H1 (cell line): ENCODE data around the gene OR10J5. TPM values are rescaled to one million over a fixed set of nuclear protein-coding genes. Genes with fewer than 3 reads are reported as not detected.

ENCODE experiments used
- CTCF ChIA-PET: fragments of 300-600 bp; sonication (Branson Sonifier 250); formaldehyde crosslinking; loops from one replicate; lab custom pipeline; 2021; ENCODE audit not compliant: partially characterized antibody; lab: Charles Lee
- POLR2A ChIA-PET: fragments of 300-600 bp; sonication (Branson Sonifier 250); formaldehyde crosslinking; loops from one replicate; lab custom pipeline; 2021; ENCODE audit warnings: inconsistent platforms; ENCODE audit not compliant: partially characterized antibody; lab: Charles Lee
- DNase-seq, 2 experiments: peaks; one replicate each; pipeline versions ENCODE4 v3.0.0 to v3.0.0-alpha.2; 2010 to 2022; ENCODE audit warnings: low spot score in 2 of 2, low read depth in 1 of 2, mixed read lengths in 1 of 2
- FAIRE-seq: peaks from 2 replicates; lab custom pipeline; 2011; peaks lifted over from hg19 to GRCh38; lab: Jason Lieb, UNC
- H2AFZ ChIP-seq: 2 replicates; pipeline ENCODE4 v1.8.1; 2012; ENCODE audit warnings: low read length, inconsistent platforms
- H2AK5ac ChIP-seq: 2 replicates; pipeline ENCODE4 v1.6.1; 2013; ENCODE audit warnings: low read depth, low read length
- H2BK120ac ChIP-seq: replicated peaks from 2 replicates; pipeline ENCODE3; 2013; ENCODE audit warnings: low read depth, low read length, inconsistent platforms
- H2BK12ac ChIP-seq: 2 replicates; pipeline ENCODE4 v1.6.1; 2013; ENCODE audit warnings: low read depth, low read length
- H2BK15ac ChIP-seq: 2 replicates; pipeline ENCODE4 v1.6.1; 2013; ENCODE audit warnings: low read length
- H2BK20ac ChIP-seq: 2 replicates; pipeline ENCODE4 v1.6.1; 2013; ENCODE audit warnings: low read length
- H2BK5ac ChIP-seq: 2 replicates; pipeline ENCODE4 v1.6.1; 2013; ENCODE audit warnings: low read depth, low read length
- H3K14ac ChIP-seq: 2 replicates; pipeline ENCODE4 v1.6.1; 2013; ENCODE audit warnings: inconsistent platforms; ENCODE audit not compliant: insufficient read length
- H3K18ac ChIP-seq: 2 replicates; pipeline ENCODE4 v1.6.1; 2013; ENCODE audit warnings: low read length; ENCODE audit errors: extremely low read depth
- H3K23ac ChIP-seq: 2 replicates; pipeline ENCODE4 v1.6.1; 2013; ENCODE audit warnings: inconsistent platforms; ENCODE audit not compliant: insufficient read length
- H3K23me2 ChIP-seq: 2 replicates; pipeline ENCODE4 v1.6.1; 2013; ENCODE audit warnings: low read depth, low read length
- H3K27ac ChIP-seq: 2 replicates; pipeline ENCODE4 v1.6.1; 2011; ENCODE audit warnings: low read depth, low read length, inconsistent platforms
- H3K27me3 ChIP-seq, 4 experiments: replicated peaks in 1 of 4; 1 replicate in 1 of 4; 2 replicates in 3 of 4; pipeline versions ENCODE4 v1.6.1 to v1.8.1; 2011 to 2013; ENCODE audit warnings: low read length in 3 of 4, mild to moderate bottlenecking in 3 of 4, inconsistent platforms in 2 of 4, mixed read lengths in 2 of 4, moderate library complexity in 1 of 4; ENCODE audit not compliant: control insufficient read depth in 3 of 4, insufficient read depth in 3 of 4; ENCODE audit errors: extremely low read depth in 1 of 4
- H3K36me3 ChIP-seq, 4 experiments: 2 replicates each; pipeline versions ENCODE4 v1.6.1 to v1.8.1; 2011 to 2013; ENCODE audit warnings: mild to moderate bottlenecking in 4 of 4, low read length in 3 of 4, moderate library complexity in 2 of 4, control low read depth in 1 of 4, inconsistent platforms in 1 of 4; ENCODE audit not compliant: insufficient read depth in 4 of 4, control insufficient read depth in 2 of 4
- H3K4ac ChIP-seq: replicated peaks from 2 replicates; pipeline ENCODE3; 2013; ENCODE audit warnings: low read length, low read depth, mixed read lengths, inconsistent platforms; ENCODE audit not compliant: insufficient read length
- H3K4me1 ChIP-seq, 4 experiments: replicated peaks in 1 of 4; 1 replicate in 1 of 4; 2 replicates in 3 of 4; pipeline versions ENCODE4 v1.6.1 to v1.8.1; 2011 to 2013; ENCODE audit warnings: low read length in 3 of 4, inconsistent platforms in 2 of 4, mixed read lengths in 1 of 4; ENCODE audit not compliant: insufficient read depth in 4 of 4, control insufficient read depth in 3 of 4
- H3K4me2 ChIP-seq, 2 experiments: 2 replicates each; pipeline versions ENCODE4 v1.6.1 to v1.8.1; 2011 to 2013; ENCODE audit warnings: low read depth in 2 of 2, low read length in 2 of 2, control low read depth in 1 of 2, inconsistent platforms in 1 of 2, mild to moderate bottlenecking in 1 of 2; ENCODE audit not compliant: insufficient read depth in 1 of 2
- H3K4me3 ChIP-seq, 4 experiments: fragments of 200-600, 300-600 bp in 1 of 4; sonication (generic), shearing (Covaris generic), sonication (Bioruptor Twin) in 1 of 4; 2 replicates each; pipeline versions ENCODE4 v1.5.1 to v1.8.1; 2011 to 2016; ENCODE audit warnings: low read length in 4 of 4, low read depth in 3 of 4, control low read depth in 2 of 4, inconsistent platforms in 2 of 4, mild to moderate bottlenecking in 2 of 4, mixed read lengths in 1 of 4, moderate library complexity in 1 of 4; ENCODE audit not compliant: insufficient read depth in 2 of 4; ENCODE audit errors: extremely low read depth in 1 of 4
- H3K56ac ChIP-seq: replicated peaks from 2 replicates; pipeline ENCODE3; 2013; ENCODE audit warnings: low read depth, mild to moderate bottlenecking, mixed read lengths, low read length, inconsistent platforms; ENCODE audit not compliant: insufficient read length
- H3K79me1 ChIP-seq: 2 replicates; pipeline ENCODE4 v1.6.1; 2013; ENCODE audit warnings: low read depth, low read length, control low read depth
- H3K79me2 ChIP-seq, 2 experiments: 2 replicates each; pipeline versions ENCODE4 v1.6.1 to v1.8.1; 2012 to 2013; ENCODE audit warnings: low read length in 2 of 2, mild to moderate bottlenecking in 2 of 2, inconsistent platforms in 1 of 2; ENCODE audit not compliant: insufficient read depth in 2 of 2, control insufficient read depth in 1 of 2
- H3K9ac ChIP-seq, 4 experiments: replicated peaks in 1 of 4; 1 replicate in 1 of 4; 2 replicates in 3 of 4; pipeline versions ENCODE4 v1.6.1 to v1.8.1; 2011 to 2013; ENCODE audit warnings: low read depth in 3 of 4, low read length in 3 of 4, control low read depth in 2 of 4, mild to moderate bottlenecking in 2 of 4, moderate library complexity in 2 of 4, inconsistent platforms in 1 of 4; ENCODE audit errors: extremely low read depth in 1 of 4
- H3K9me3 ChIP-seq, 2 experiments: 2 replicates each; pipeline versions ENCODE4 v1.6.1 to v1.8.1; 2012 to 2013; ENCODE audit warnings: mild to moderate bottlenecking in 2 of 2, moderate library complexity in 2 of 2, control low read depth in 1 of 2, inconsistent platforms in 1 of 2, low read depth in 1 of 2, low read length in 1 of 2, mixed read lengths in 1 of 2; ENCODE audit not compliant: insufficient read depth in 2 of 2
- H4K20me1 ChIP-seq, 2 experiments: replicated peaks in 1 of 2; 2 replicates each; pipeline versions ENCODE3 to v1.8.1; 2011 to 2013; ENCODE audit warnings: inconsistent platforms in 2 of 2, low read length in 2 of 2, mild to moderate bottlenecking in 1 of 2; ENCODE audit not compliant: insufficient read depth in 2 of 2, control insufficient read depth in 1 of 2
- H4K5ac ChIP-seq: 2 replicates; pipeline ENCODE4 v1.6.1; 2013; ENCODE audit warnings: low read length, low read depth, mixed read lengths, inconsistent platforms; ENCODE audit not compliant: insufficient read length
- H4K8ac ChIP-seq: 2 replicates; pipeline ENCODE4 v1.8.0; 2013; ENCODE audit warnings: mild to moderate bottlenecking, moderate library complexity, low read length, inconsistent platforms; ENCODE audit not compliant: insufficient read depth; ENCODE audit errors: extremely low read depth
- H4K91ac ChIP-seq: replicated peaks from 2 replicates; pipeline ENCODE3; 2013; ENCODE audit warnings: low read length, mixed read lengths, inconsistent platforms; ENCODE audit not compliant: insufficient read length
- NRF1 ChIP-seq: IDR thresholded peaks from 2 replicates; pipeline ENCODE4 v1.6.1; 2011; ENCODE audit warnings: mild to moderate bottlenecking, low read depth, low read length, improper control_type of control experiment
- POLR2AphosphoS5 ChIP-seq: IDR thresholded peaks from 2 replicates; pipeline ENCODE4 v1.6.1; 2011; ENCODE audit warnings: low read depth, low read length
- TAF7 ChIP-seq: optimal IDR thresholded peaks from 2 replicates; pipeline ENCODE3; 2011; ENCODE audit warnings: low read depth, mild to moderate bottlenecking, inconsistent platforms, low read length, moderate library complexity, borderline replicate concordance
- YY1 ChIP-seq: IDR thresholded peaks from 2 replicates; pipeline ENCODE4 v1.6.1; 2011; ENCODE audit warnings: low read depth, mild to moderate bottlenecking, low read length
- WGBS, 2 experiments: shearing (Covaris generic) in 1 of 2; methylation state at CpG; one replicate each; pipeline versions ENCODE4 v1.1.6 to v1.1.7; 2013 to 2015; ENCODE audit warnings: low lambda C conversion rate in 2 of 2, mixed read lengths in 2 of 2, inconsistent platforms in 1 of 2, low coverage in 1 of 2, missing lambda C conversion rate in 1 of 2; ENCODE audit not compliant: insufficient replicate concordance in 2 of 2, insufficient coverage in 1 of 2, insufficient read length in 1 of 2; ENCODE audit errors: extremely low coverage in 1 of 2, missing lambda C conversion rate in 1 of 2; 5-methylcytosine and 5-hydroxymethylcytosine counted together
- polyA plus RNA-seq, 7 experiments: library from polyadenylated mRNA; depleted of rRNA in 3 of 7; stranded (reverse) in 5 of 7; unstranded in 2 of 7; fragments of >200 nt in 5 of 7; fragments of 200-250 nt in 2 of 7; gene quantifications; 1 replicate in 5 of 7; 2 replicates in 1 of 7; 4 replicates in 1 of 7; pipeline versions ENCODE4 v1.2.1 to v1.2.3, GENCODE V29; 2011 to 2013; ENCODE audit warnings: missing spikeins in 2 of 7, mixed read lengths in 2 of 7
- total RNA-seq: library from RNA; stranded (reverse); fragmentation: NEBNext Ultra II Directional; extraction: Animal tissue kit (Norgen Biotek cat#: 25700); gene quantifications from 2 replicates; pipeline ENCODE4 v1.2.1, GENCODE V29; 2021

OR10J5 gene
- total and polyA plus RNA-seq, 2 of the 8 experiments (the other 6 are each of a cell fraction or from before 2014, with no cell fraction given): not detected

DNA sequence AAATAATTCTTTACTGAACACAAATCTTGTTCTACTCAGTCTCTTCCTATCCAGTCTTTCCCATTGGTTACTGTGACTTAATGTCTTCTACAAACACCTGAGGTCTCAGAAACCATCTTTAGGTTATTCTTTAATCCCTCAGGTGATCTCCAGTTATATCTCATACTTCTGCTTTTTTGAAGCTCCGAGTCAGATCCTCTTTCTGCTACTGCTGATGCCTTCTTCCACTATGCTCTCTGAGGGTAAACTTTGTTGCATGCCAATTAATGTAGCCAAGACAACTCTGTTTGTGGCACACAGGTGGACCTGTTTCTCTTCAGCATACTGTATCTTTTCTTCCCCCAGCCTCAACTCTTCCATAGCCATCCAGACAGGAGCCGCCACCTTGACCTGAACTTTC lies 48.7 kb upstream of the OR10J5 start:
- FAIRE-seq (no peak), DNase-seq (no peak)
- Histone ChIP-seq H3K56ac (no peak overlapping the region), H3K9me3 (peaks cover 59 to 66% of the 10 kb centered on the region in 2 experiments; a peak in 3 of 4 replicates), H3K9ac (no peak overlapping the region), H3K23me2 (no peaks in the 10 kb centered on the region), H4K20me1 (no peaks in the 10 kb centered on the region), H3K4ac (no peak overlapping the region), H2AFZ (no peak overlapping the region), H3K27me3 (no peaks in the 10 kb centered on the region), H2AK5ac (no peak overlapping the region), H3K36me3 (no peaks in the 10 kb centered on the region), H4K5ac (no peak overlapping the region), H2BK12ac (no peak overlapping the region), H3K4me2 (no peak overlapping the region), H4K91ac (no peak overlapping the region), H3K14ac (no peak overlapping the region), H3K79me1 (no peaks in the 10 kb centered on the region), H3K18ac (no peak overlapping the region), H3K4me1 (no peaks in the 10 kb centered on the region), H3K4me3 (no peak overlapping the region), H3K23ac (no peak overlapping the region), H2BK15ac (no peak overlapping the region), H3K27ac (no peak overlapping the region), H3K79me2 (no peaks in the 10 kb centered on the region), H2BK20ac (no peak overlapping the region), H2BK120ac (no peak overlapping the region), H4K8ac (no peak overlapping the region), H2BK5ac (no peak overlapping the region)
- WGBS, 2 experiments: 83% methylated on average over 2 of the region's 2 CpGs; no CpG with 5 or more reads in 1 of the 2 experiments
- ChIA-PET CTCF (no interaction called here), POLR2A (no interaction called here)
- TF ChIP-seq TAF7: no peak
- no peak for TF ChIP-seq POLR2AphosphoS5
- no peak for TF ChIP-seq NRF1
- no peak for TF ChIP-seq YY1
